ENCODE data around the gene ITSN1. TPM values are rescaled to one million over a fixed set of nuclear protein-coding genes. Genes with fewer than 3 reads are reported as not detected.

Gene ITSN1
- total RNA-seq, 1 experiment from 2014 or later = 50.3 TPM

DNA sequence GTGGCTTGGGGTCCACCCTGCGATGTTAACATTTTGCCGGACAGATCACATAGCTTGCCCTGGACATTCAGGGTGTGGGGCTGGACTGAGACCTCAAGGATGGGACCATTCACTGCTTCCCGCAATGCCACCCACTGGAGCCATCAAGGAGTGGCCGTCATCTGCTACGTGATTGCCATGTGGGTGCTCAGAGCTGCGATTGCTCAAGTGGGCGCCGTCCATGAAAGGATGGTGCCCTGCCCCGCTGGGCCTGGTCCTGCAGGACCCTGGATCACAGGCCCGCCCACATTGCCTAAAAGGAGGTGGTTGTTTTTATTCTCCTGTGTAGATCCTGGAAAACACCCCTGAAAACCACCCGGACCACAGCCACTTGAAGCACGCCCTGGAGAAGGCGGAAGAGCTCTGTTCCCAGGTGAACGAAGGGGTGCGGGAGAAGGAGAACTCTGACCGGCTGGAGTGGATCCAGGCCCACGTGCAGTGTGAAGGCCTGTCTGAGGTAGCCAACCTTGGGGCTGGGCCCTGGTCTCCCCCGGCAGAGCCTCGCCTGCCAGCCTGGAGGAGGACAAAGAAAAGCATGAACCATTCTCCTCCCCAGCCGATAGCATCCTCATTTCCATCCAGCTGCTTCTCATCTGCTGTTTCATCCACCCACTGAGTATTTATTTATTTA lies 232.9 kb downstream of the ITSN1 start:
- CTCF ChIA-PET = no interaction called here
- in situ Hi-C loops (cut with HindIII; ENCODE audit: low pct_unique_long_range_greater_than_20kb, low sequenced_read_pairs) (no loop called here), intact Hi-C loops (cut with micrococcal nuclease; ENCODE audit: unreplicated experiment) (no loop called here)
- Histone ChIP-seq H3K36me3 (ENCODE audit: control insufficient read depth, insufficient read depth, low read length) (no peaks in the 10 kb centered on the region), H3K4me3 (ENCODE audit: low read depth in 2 of 2, low read length in 2 of 2) (no peak overlapping the region), H3K27ac (ENCODE audit: low read length) (no peak overlapping the region), H3K4me1 (ENCODE audit: control insufficient read depth, insufficient read depth, low read length) (no peaks in the 10 kb centered on the region), H3K27me3 (ENCODE audit: control insufficient read depth, insufficient read depth, low read length) (no peaks in the 10 kb centered on the region), H3K9me3 (ENCODE audit: control insufficient read depth, insufficient read depth, low read depth, low read length) (no peaks in the 10 kb centered on the region)
- DNase-seq (ENCODE audit: low read depth, low spot score) (no peak), ATAC-seq (no peak)
- POLR2A ChIA-PET = no interaction called here
- no peak for TF ChIP-seq REST (IDR thresholded peaks at IDR 0.05; ENCODE audit: insufficient read depth in 1 of 2, low read depth in 2 of 2, low read length in 1 of 2)
- TF ChIP-seq, protein P1, sequence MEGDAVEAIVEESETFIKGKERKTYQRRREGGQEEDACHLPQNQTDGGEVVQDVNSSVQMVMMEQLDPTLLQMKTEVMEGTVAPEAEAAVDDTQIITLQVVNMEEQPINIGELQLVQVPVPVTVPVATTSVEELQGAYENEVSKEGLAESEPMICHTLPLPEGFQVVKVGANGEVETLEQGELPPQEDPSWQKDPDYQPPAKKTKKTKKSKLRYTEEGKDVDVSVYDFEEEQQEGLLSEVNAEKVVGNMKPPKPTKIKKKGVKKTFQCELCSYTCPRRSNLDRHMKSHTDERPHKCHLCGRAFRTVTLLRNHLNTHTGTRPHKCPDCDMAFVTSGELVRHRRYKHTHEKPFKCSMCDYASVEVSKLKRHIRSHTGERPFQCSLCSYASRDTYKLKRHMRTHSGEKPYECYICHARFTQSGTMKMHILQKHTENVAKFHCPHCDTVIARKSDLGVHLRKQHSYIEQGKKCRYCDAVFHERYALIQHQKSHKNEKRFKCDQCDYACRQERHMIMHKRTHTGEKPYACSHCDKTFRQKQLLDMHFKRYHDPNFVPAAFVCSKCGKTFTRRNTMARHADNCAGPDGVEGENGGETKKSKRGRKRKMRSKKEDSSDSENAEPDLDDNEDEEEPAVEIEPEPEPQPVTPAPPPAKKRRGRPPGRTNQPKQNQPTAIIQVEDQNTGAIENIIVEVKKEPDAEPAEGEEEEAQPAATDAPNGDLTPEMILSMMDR (IDR thresholded peaks at IDR 0.05) = no peak
- TF ChIP-seq TCF7L2 (IDR thresholded peaks at IDR 0.05; ENCODE audit: low read depth, low read length) = no peak
- no peak for TF ChIP-seq SIN3A (IDR thresholded peaks at IDR 0.05; ENCODE audit: borderline replicate concordance, insufficient read depth, low read depth, low read length)
- no peak for TF ChIP-seq POLR2AphosphoS5 (IDR thresholded peaks at IDR 0.05; ENCODE audit: low read depth, low read length)
- BruUV-seq (replicated peaks) = no TSS peak

DNA sequence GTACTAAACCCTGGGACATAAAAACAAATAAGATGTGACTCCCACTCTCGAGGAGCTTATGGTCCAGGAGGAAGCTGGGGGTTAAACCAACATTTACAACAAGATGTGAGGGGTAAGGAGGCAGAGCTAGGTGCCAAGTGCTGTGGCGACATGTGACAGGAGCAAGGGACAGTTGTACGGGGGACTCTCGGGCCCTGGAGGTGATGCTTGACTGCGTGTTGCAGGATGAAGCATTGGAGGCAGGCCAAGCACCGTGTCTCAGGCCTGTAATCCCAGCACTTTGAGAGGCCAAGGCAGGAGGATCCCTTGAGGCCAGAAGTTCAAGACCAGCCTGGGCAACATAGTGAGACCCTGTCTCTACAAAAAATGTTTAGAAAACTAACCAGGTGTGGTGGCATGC lies 236.5 kb downstream of the ITSN1 start:
- Histone ChIP-seq H3K27me3 (ENCODE audit: control insufficient read depth, insufficient read depth, low read length) (no peaks in the 10 kb centered on the region), H3K4me1 (ENCODE audit: control insufficient read depth, insufficient read depth, low read length) (no peaks in the 10 kb centered on the region), H3K9me3 (ENCODE audit: control insufficient read depth, insufficient read depth, low read depth, low read length) (no peaks in the 10 kb centered on the region), H3K36me3 (ENCODE audit: control insufficient read depth, insufficient read depth, low read length) (no peaks in the 10 kb centered on the region), H3K27ac (ENCODE audit: low read length) (no peak overlapping the region), H3K4me3 (ENCODE audit: low read depth in 2 of 2, low read length in 2 of 2) (no peak overlapping the region)
- no peak for DNase-seq (ENCODE audit: low read depth, low spot score)
- BruUV-seq (replicated peaks) = no TSS peak
- no peak for ATAC-seq
- POLR2A ChIA-PET = no interaction called here
- CTCF ChIA-PET = no interaction called here
- in situ Hi-C loops (cut with HindIII; ENCODE audit: low pct_unique_long_range_greater_than_20kb, low sequenced_read_pairs) (no loop called here), intact Hi-C loops (cut with micrococcal nuclease; ENCODE audit: unreplicated experiment) (no loop called here)
- TF ChIP-seq POLR2AphosphoS5 (IDR thresholded peaks at IDR 0.05; ENCODE audit: low read depth, low read length) (no peak), REST (IDR thresholded peaks at IDR 0.05; ENCODE audit: insufficient read depth in 1 of 2, low read depth in 2 of 2, low read length in 1 of 2) (no peak), SIN3A (IDR thresholded peaks at IDR 0.05; ENCODE audit: borderline replicate concordance, insufficient read depth, low read depth, low read length) (no peak)
